Liver (tissue), 2 donors: ENCODE data around the gene CUL1.

Source experiments
- CTCF ChIP-seq: fragments of 150-350 bp; IDR thresholded peaks from 2 replicates; pipeline ENCODE4 v1.5.1; 2017; ENCODE audit warnings: improper control_type of control experiment, low read depth, low read length; ENCODE audit not compliant: missing input control
- YY1 ChIP-seq: IDR thresholded peaks from 2 replicates; pipeline ENCODE4 v1.6.1; 2016; ENCODE audit warnings: antibody characterized with exemption, mild to moderate bottlenecking
- donor health status: healthy.

GRCh38 chr7:148681821-148682220 is 16.9 kb upstream of the CUL1 start:
- TF ChIP-seq CTCF (no peak), YY1 (no peak)
